Common myeloid progenitor, CD34-positive (primary cell): ENCODE measurements around the gene ARHGAP31.
"Not testable (repeated sequence)": the region's sequence is repeated elsewhere in the genome, so short reads cannot be mapped to it uniquely, and the experiment has no call there.

Source experiments
- CTCF ChIA-PET: fragments of 350-600 bp; sonication (Branson Sonifier 250); formaldehyde crosslinking; loops from one replicate; lab custom pipeline; 2021; ENCODE audit warnings: antibody characterized with exemption; lab: Charles Lee
- POLR2A ChIA-PET: fragments of 350-600 bp; sonication (Branson Sonifier 250); formaldehyde crosslinking; loops from one replicate; lab custom pipeline; 2021; ENCODE audit warnings: antibody characterized with exemption; lab: Charles Lee
- DNase-seq, 3 donors: peaks; one replicate each; pipeline versions ENCODE4 v3.0.0 to v3.0.0-alpha.2; 2013
- H3K27ac ChIP-seq, 2 experiments: 1 replicate in 1 of 2; 2 replicates in 1 of 2; pipeline ENCODE4 v1.7.0; 2013; ENCODE audit warnings: inconsistent platforms in 2 of 2, low read length in 2 of 2, mild to moderate bottlenecking in 2 of 2, low read depth in 1 of 2, moderate library complexity in 1 of 2; ENCODE audit not compliant: severe bottlenecking in 2 of 2, insufficient read depth in 1 of 2, poor library complexity in 1 of 2
- H3K27me3 ChIP-seq, 5 experiments: replicated peaks in 2 of 5; 1 replicate in 3 of 5; 2 replicates in 2 of 5; pipeline versions ENCODE4 v1.6.1 to v1.7.0; 2013; ENCODE audit warnings: low read length in 4 of 5, mild to moderate bottlenecking in 2 of 5, moderate library complexity in 2 of 5, inconsistent platforms in 1 of 5; ENCODE audit not compliant: insufficient read depth in 5 of 5, control insufficient read depth in 4 of 5
- H3K36me3 ChIP-seq, 4 experiments: 1 replicate in 2 of 4; 2 replicates in 2 of 4; pipeline versions ENCODE4 v1.6.1 to v1.7.0; 2013; ENCODE audit warnings: low read length in 3 of 4, control low read depth in 1 of 4, mild to moderate bottlenecking in 1 of 4; ENCODE audit not compliant: control insufficient read depth in 4 of 4, insufficient read depth in 4 of 4
- H3K4me1 ChIP-seq, 4 experiments: 1 replicate in 3 of 4; 2 replicates in 1 of 4; pipeline versions ENCODE4 v1.6.1 to v1.7.1; 2013; ENCODE audit warnings: low read length in 3 of 4, mild to moderate bottlenecking in 3 of 4, control low read depth in 1 of 4, inconsistent platforms in 1 of 4, moderate library complexity in 1 of 4; ENCODE audit not compliant: control insufficient read depth in 4 of 4, insufficient read depth in 4 of 4; ENCODE audit errors: control extremely low read depth in 1 of 4
- H3K4me3 ChIP-seq, 7 experiments: 1 replicate in 4 of 7; 2 replicates in 3 of 7; pipeline versions ENCODE4 v1.5.1 to v1.7.0; 2013; ENCODE audit warnings: mild to moderate bottlenecking in 7 of 7, low read length in 6 of 7, moderate library complexity in 6 of 7, inconsistent platforms in 2 of 7, low read depth in 2 of 7, control low read depth in 1 of 7; ENCODE audit not compliant: insufficient read depth in 4 of 7, control insufficient read depth in 1 of 7; ENCODE audit errors: extremely low read depth in 1 of 7
- H3K9me3 ChIP-seq, 5 experiments: 1 replicate in 4 of 5; 2 replicates in 1 of 5; pipeline versions ENCODE4 v1.6.1 to v1.7.1; 2013; ENCODE audit warnings: low read length in 4 of 5, mild to moderate bottlenecking in 2 of 5, inconsistent platforms in 1 of 5, low read depth in 1 of 5, moderate library complexity in 1 of 5; ENCODE audit not compliant: control insufficient read depth in 4 of 5, insufficient read depth in 2 of 5; ENCODE audit errors: control extremely low read depth in 1 of 5
- WGBS: methylation state at CpG from one replicate; pipeline ENCODE4 v1.1.5; 2013; ENCODE audit not compliant: insufficient coverage; 5-methylcytosine and 5-hydroxymethylcytosine counted together

Gene ARHGAP31

DNA sequence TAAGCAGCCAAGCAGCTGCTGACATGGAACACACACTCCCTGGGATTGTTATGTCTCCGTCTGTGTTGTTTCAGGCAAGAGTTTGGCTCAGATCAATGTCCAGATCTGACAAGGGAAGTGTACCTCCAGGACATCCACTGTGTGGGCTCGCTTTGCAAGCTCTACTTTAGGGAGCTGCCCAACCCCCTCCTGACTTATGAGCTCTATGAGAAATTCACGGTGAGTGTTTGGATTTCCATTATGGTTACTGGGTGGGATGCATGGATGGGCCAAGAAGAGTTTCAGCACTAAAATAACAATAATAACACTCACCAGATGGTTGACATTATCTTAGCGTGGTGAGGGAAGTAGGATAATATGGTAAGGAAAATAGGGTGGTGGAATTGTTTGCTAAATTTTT lies 74.1 kb downstream of the ARHGAP31 start:
- CTCF ChIA-PET, result no interaction called here

DNA sequence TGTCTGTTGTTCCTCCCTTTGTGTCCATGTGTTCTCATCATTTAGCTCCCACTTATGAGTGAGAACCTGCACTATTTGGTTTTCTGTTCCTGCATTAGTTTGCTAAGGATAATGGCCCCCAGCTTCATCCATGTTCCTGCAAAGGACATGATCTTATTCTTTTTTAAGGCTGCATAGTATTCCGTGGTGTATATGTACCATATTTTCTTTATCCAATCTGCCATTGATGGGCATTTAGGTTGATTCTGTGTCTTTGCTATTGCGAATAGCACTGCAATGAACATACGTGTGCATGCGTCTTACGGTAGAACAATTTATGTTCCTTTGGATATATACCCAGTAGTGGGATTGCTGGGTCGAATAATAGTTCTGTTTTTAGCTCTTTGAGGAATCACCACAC lies 77.6 kb downstream of the ARHGAP31 start:
- CTCF ChIA-PET, result interaction anchor here (1.4 kb wide), 1 partner anchor 96 kb away, joined by 4 read pairs; no protein-coding TSS in a partner anchor
- WGBS, result 100% methylated on average over 4 of the region's 6 CpGs
- H3K27ac ChIP-seq, H3K4me1 ChIP-seq, H3K27me3 ChIP-seq, H3K4me3 ChIP-seq, POLR2A ChIA-PET, DNase-seq, H3K36me3 ChIP-seq, H3K9me3 ChIP-seq: not testable (repeated sequence)

More for the DNA sequence above, 74.1 kb downstream of the ARHGAP31 start:
- no peaks in the 10 kb centered on the region for H3K4me1 ChIP-seq
- peaks cover 0 to 2% (median 0%) of the 10 kb centered on the region in 4 experiments for H3K36me3 ChIP-seq
- no peaks in the 10 kb centered on the region for H3K9me3 ChIP-seq
- 100% methylated on average over 1 of the region's 4 CpGs for WGBS
- no peak overlapping the region for H3K27ac ChIP-seq
- no peaks in the 10 kb centered on the region for H3K27me3 ChIP-seq
- POLR2A ChIA-PET, result no interaction called here
- no peak overlapping the region for H3K4me3 ChIP-seq
- no peak for DNase-seq

DNA sequence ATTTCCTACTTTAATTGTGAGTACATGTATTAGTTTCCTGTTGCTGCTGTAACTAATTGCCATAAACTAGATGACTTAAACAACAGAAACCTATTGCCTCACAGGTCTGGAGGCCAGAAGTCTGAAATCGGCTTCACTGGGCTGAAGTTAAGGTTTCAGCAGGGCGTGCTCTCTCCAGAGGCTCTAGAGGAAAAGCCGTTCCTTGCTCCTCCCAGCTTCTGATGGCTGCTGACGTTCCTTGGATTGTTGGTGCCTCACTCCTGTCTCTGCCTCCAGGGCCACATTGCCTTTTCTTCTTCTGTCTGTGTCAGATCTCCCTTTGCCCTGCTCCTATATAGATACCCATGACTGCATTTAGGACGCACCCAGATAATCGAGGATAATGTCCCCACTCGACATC lies 80.9 kb downstream of the ARHGAP31 start:
- Histone ChIP-seq H3K36me3 (no peaks in the 10 kb centered on the region), H3K4me1 (no peaks in the 10 kb centered on the region), H3K27me3 (no peaks in the 10 kb centered on the region), H3K27ac (no peak overlapping the region), H3K4me3 (no peak overlapping the region), H3K9me3 (no peaks in the 10 kb centered on the region)
- 98% methylated on average over 7 of the region's 7 CpGs for WGBS
- DNase-seq, result no peak
- ChIA-PET CTCF (no interaction called here), POLR2A (no interaction called here)

DNA sequence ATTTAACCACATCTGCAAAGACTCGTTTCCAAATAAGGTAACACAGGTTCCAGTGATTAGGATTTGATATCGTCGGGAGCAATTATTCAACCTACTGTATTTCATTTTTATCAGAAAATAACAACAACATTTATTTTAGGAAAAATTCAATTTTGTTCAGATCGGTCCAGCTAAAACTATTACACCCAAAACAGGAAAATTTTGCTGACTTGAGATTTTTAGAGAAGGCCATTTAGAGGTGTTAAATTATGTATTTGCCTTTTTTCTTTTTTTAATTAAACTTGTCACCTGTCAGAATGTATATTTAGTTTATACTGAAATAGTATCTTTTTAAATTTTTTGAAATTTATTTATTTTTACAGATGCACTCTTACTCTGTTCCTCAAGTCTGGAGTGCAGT lies 81.3 kb downstream of the ARHGAP31 start:
- CTCF ChIA-PET, result no interaction called here
- Histone ChIP-seq H3K27ac (no peak overlapping the region), H3K4me1 (no peaks in the 10 kb centered on the region), H3K36me3 (no peaks in the 10 kb centered on the region), H3K4me3 (no peak overlapping the region), H3K27me3 (no peaks in the 10 kb centered on the region), H3K9me3 (no peaks in the 10 kb centered on the region)
- no peak for DNase-seq
- WGBS, result 94% methylated on average over 3 of the region's 4 CpGs
- POLR2A ChIA-PET, result no interaction called here

DNA sequence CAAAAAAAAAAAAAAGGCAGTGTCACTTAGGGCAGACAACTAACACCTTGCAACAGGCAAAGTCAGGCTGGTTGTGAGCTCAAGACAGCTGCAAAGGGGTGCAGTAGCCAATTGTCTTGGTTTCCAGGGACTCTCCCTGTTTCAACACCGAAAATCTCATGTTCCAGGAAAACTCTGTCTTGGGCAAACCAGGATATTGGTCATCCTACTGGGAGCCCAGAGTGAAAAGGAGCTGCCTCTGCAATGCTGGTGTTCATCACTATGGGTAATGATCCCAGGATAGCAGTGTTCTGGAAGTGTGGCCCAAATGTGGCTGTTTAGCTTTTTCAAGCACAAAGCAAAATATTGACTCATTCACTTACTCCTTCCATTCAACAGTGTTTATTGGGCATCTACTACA lies 82.6 kb downstream of the ARHGAP31 start:
- POLR2A ChIA-PET, result interaction anchor here (1.3 kb wide), 1 partner anchor 82 kb away, joined by 4 read pairs; no protein-coding TSS in a partner anchor
- CTCF ChIA-PET, result interaction anchor here (1.8 kb wide), 1 partner anchor 14 kb away, joined by 4 read pairs; no protein-coding TSS in a partner anchor
- WGBS, result 100% methylated on average over 1 of the region's 1 CpG

DNA sequence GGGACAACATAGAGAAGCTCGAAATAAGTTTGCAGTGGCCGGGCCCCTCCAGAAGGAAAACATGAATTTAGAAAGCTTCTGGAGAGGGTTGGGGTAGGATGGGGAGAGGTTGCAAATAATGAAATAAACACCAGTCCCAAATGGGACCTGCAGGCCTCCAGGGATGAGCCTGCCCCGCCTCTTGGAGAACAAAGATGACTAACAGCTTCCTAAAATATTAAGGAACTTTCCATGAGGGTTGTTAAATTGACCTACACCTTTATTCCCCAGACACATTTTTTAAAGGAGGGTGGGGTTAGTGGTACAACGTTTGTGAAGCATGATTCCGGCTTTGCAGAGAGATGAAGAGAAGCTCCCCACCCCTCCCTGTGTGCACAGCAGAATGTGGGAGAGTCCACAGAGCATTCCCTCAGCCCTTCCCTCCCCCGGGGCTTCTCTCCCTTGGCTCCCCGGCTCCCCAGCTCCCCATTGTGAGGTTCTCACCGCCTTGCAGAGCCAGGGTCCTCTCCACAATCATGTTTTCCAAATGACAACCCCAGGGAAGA lies 84.1 kb downstream of the ARHGAP31 start:
- H3K27me3 ChIP-seq, result no peaks in the 10 kb centered on the region
- ChIA-PET POLR2A (no interaction called here), CTCF (interaction anchor here (1.8 kb wide), 1 partner anchor 16 kb away, joined by 4 read pairs; no protein-coding TSS in a partner anchor)
- no peak overlapping the region for H3K4me3 ChIP-seq
- DNase-seq, result no peak
- no peaks in the 10 kb centered on the region for H3K9me3 ChIP-seq
- H3K27ac ChIP-seq, result no peak overlapping the region
- no peaks in the 10 kb centered on the region for H3K36me3 ChIP-seq
- 83% methylated on average over 3 of the region's 8 CpGs for WGBS
- no peaks in the 10 kb centered on the region for H3K4me1 ChIP-seq

More for the DNA sequence above, 82.6 kb downstream of the ARHGAP31 start:
- no peak overlapping the region for H3K27ac ChIP-seq
- no peak overlapping the region for H3K4me3 ChIP-seq
- no peaks in the 10 kb centered on the region for H3K9me3 ChIP-seq
- no peaks in the 10 kb centered on the region for H3K4me1 ChIP-seq
- no peaks in the 10 kb centered on the region for H3K36me3 ChIP-seq
- no peaks in the 10 kb centered on the region for H3K27me3 ChIP-seq
- no peak for DNase-seq

DNA sequence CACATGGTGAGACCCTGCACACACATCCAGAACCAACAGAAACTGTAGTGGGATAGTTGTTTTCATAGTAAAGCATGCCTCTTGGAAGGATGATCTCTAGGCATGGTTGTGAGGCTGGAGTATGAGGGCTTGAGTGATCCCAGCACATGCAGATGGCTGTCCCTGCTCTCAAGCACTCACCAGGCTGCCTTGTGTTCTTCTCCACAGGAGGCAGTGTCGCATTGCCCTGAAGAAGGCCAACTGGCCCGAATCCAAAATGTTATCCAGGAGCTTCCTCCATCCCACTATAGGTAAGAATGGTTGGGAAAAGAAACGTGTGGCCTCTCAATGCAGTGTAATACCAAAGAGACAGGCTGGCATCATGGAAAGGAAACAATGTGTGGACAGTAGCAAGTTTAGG lies 86.5 kb downstream of the ARHGAP31 start:
- Histone ChIP-seq H3K4me1 (no peaks in the 10 kb centered on the region), H3K36me3 (no peaks in the 10 kb centered on the region), H3K27me3 (peaks cover 0 to under 1% (median 0%) of the 10 kb centered on the region in 5 experiments), H3K27ac (no peak overlapping the region), H3K9me3 (no peaks in the 10 kb centered on the region), H3K4me3 (no peak overlapping the region)
- ChIA-PET CTCF (interaction anchor here (1.5 kb wide), 1 partner anchor 106 kb away, joined by 4 read pairs; no protein-coding TSS in a partner anchor), POLR2A (no interaction called here)
- WGBS, result no CpG with 5 or more reads among the region's 3 CpGs
- no peak for DNase-seq
